Kidney tubule cell (primary cell): ENCODE measurements around the gene C3orf20.
"Not testable (repeated sequence)": the region's sequence is repeated elsewhere in the genome, so short reads cannot be mapped to it uniquely, and the experiment has no call there.

Experiments used
- DNase-seq: peaks from one replicate; pipeline ENCODE4 v3.0.0-alpha.2; 2018; ENCODE audit warnings: low spot score

Gene C3orf20

DNA sequence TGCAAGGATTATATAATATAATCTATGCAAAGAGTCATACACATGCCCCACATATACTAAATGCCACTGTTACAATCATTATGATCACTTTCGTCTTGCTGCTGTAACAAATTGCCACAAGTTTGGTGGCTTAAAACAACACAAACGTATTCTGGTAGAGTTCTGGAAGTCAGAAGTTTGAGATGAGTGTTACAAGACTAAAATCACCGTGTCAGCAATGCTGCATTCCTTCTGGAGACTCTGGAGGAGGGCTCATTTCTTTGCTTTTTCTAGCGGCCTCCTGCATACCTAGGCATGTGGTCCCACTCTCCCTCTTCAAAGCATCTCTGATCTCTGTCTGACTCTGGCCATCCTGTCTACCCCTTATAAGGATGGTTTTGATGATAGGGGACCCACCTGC, 24.7 kb upstream of the C3orf20 start:
- DNase-seq, result no peak

DNA sequence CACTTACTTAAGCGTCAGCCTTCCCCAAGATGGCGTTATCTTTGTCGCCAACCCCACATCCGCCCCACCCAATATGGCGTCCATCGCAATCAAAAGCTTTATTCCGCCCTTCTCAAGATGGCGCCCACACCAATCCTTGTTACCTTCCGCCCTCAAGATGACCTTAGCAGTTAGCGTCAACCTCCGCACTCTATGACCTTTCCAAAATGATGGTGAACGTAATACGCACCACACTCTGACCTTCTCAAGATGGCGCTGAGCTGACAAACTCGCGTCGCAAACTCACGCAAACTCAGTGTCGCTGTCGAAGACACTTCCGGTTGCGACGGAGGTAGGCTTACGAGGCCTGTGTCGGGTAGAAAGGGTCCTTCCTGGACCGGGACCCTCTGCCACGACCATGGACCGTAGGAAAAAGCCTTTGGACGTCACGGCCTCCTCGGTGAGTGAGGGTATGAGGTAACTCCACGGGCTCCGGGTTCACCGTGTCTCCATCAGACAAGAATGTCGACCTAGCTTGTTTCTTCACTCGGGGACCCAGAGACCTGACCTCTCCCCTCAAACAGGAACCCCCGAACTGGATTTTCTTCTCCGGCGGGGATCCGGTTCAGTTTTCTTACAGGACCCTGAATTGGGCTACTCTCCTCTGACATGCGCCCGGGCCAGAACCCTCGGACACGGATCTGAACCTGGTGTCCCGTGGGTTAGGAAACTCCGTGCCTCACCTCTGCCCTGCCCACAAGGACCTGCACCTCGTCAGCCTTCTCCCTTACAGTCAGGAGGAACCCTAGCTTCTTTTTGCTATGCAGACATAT, 23.3 kb upstream of the C3orf20 start, which contains the start of gene CCDC174:
CCDC174 (plus strand) TSS at position 323 of the 812 bp plus-strand sequence; CDS start at position 398, 75 bp downstream.
- DNase-seq, result peak; percentile 100

DNA sequence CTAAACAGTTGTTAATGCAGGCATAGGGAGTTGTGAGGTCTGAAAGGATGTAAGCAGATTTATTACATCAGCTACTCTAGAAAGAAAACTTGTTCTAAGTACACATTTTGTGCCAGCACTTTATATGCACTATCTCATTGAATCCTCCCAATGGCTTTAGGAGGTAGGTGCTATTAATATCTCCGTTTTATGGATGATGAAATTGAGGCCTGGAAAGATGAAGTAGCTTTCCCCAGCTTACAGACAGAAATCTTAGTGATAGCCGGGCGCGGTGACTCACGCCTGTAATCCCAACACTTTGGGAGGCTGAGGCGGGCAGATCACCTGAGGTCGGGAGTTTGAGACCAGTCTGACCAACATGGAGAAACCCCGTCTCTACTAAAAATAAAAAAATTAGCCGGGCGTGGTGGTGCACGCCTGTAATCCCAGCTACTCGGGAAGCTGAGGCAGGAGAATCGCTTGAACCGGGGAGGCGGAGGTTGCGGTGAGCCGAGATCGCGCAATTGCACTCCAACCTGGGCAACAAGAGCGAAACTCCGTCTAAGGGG, 22.5 kb upstream of the C3orf20 start:
- not testable (repeated sequence) for DNase-seq

DNA sequence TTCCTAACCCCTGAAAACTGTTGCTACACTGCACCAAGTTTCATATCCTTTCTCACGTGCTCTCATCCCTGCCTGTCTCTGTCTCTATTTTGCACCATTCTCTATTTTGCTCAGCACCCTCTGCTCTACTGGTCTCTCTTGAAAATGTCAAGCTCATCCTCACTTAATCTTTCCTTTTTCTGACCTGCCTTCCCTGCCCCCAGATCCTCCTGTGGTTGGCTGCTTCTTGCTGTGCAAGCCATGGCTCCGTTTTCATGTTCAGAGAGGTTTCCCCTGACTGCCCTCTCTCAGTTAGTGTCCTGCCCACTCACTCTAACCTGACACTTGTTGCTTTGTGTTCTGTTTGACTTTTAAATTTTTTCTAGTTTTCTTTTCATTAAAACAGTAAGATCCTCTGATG, 17.4 kb upstream of the C3orf20 start:
- DNase-seq, result no peak

DNA sequence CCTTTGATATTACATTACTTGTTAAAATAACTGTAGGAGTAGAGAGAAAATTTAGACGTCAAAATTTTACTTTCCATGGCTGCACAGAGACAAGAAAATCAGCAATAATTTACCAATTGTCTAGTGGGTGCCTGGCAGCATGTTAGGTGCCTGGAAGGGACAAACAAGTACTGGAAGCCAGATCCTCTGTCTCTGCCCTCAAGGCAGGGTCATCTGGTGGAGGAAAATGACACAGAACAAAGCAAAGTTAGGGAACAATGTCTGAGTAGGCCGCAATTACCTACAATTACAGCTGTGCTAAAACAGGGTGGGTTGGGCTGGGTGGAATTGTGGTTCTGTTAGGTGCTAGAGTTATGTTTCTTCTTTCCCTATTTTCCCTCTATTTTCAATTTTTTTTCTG, 16.0 kb upstream of the C3orf20 start:
- no peak for DNase-seq

DNA sequence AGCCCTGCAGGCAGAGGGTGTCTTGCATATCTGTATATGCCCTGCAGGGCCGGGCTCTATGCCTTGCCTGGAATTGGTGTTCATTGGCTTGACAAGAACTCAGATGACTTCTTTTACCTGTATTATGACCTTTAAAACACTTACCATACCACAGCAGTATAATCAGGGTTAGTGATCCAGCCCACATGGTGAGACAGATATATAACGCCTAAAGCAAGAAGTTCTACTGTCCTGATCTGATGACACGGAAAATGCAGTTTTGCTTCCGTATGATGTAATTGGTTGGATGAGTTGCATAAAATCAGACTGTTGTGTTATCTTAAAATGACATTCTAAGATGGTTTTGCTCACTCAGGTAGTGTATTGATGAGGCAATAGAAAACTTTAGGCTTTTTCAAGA, 14.0 kb upstream of the C3orf20 start:
- no peak for DNase-seq

DNA sequence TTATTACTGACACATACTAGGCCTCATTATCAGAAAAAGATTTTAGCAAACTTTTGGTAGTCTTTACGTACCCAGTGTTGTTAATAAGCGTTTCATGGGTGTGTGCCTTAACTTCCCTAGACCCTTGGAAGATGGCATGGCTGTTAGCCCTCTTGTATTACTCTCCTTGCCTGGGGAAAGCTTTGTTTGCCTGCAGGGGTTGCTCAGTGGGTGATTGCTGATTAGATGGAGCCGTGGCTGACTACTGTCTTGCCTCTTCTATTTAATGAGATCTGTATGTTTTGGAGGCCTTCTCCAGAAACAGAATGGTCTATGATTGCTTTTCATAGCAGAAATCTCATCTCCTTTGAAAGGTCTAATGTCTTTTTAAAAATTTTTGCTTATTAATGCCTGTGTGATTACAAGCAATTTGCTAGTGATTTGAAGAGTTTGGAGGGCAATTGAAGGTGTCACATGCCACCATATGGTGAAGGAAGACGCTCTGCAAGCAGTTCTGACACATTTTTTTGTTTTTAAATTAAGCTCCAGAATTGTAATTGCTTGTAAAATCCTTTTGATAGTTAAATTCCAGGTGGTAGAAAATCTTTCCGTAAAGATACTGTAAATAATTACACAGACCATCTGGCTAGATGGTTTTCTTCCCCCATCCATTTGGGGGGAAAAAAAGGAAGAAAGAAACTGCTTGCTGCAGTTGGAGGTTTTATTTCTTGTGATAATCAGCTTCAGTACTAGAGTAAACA, 11.4 kb upstream of the C3orf20 start:
- DNase-seq, result no peak

DNA sequence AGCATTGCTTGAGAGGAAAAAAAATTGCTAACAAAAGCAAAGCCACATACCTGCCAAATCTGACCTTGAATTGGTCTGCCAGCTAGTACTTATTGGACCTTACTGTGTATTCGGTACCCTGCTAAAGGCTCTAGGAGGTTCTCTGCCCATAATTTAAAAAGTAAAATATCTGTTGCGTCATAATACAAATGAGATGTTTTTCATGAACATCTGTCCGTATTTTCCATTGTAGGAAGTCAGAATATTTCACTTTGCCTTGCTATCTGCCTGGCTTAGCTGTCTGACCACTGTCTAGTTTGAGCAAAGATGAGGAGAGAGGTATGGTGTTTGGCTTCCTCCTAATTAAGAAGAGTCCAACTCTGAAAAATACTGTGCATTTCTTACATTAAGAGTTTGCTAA, 10.8 kb upstream of the C3orf20 start:
- DNase-seq, result no peak

DNA sequence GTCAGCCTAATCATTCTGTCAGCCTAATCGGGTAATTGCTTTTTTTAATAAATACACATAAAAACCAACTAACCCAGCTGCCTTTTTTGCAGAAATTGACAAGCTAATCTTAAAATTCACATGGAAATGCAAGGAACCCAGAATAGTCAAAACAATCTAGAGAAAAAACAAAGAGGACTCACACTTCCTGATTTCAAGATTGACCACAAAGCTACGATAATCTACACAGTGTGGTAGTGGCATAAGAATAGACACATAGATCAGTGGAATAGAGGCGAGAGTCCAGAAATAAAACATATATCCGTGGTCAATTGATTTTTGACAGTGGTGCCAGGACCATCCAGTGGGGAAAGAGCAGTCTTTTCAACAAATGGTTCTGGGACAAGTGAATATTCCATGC, 2.4 kb upstream of the C3orf20 start:
- DNase-seq, result no peak

DNA sequence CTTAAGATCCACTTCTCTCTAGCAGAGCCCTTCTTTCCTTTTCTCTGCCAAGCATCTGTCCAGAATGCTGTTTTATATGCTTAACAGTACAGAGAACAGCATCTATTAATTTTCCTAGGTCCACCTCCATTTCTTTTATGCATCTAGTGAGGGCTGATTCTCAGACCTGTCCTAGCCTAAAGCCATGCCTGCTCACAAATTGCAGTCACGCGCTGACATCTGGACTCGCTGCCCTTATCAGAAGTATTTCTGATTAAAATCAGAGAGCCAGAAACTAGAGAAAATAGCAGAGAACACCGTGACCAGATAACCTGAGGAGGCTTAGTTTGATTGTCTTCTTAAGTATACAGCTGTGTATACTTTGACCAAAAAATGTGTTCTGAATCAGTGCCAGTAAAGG, 1.9 kb downstream of the C3orf20 start:
- DNase-seq, result no peak

DNA sequence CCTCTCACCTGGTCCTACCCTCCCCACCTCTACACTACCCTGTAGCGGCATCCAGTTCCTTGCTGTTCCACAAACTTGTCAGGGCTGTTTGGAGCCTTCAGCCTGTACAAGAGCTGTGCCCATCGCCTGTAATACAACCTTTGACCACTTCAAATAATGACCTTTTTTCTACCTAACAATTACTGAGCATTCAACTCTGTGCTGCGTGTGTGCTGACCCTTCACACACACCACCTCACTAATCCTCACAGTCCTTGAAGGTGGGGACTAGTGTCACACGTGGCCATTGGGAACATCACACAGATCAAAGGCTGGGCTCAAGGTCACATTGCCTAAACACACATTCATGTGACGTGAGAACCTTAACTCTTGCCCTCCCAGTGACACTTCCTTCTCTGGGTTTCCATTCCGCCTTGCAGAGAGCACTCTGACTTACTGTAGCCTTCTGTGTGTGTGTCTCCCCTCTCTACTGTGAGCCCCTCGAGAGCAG, 3.1 kb downstream of the C3orf20 start:
- DNase-seq, result no peak

DNA sequence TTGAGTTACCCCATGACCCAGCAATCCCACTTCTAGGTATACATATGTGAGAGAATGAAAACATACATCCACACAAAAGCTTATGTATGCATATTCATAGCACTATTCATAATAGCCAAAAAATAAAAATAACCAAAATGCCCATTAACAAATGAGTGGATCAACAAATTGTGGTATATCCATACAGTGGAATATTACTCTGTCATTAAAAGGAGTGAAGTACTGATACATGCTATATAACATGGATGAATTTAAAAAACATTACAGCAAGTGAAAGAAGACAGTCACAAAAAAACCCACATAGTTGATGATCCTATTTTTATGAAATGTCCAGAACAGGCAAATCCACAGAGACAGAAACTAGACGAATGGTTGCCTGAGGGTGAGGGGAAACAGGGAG, 5.2 kb downstream of the C3orf20 start:
- no peak for DNase-seq

DNA sequence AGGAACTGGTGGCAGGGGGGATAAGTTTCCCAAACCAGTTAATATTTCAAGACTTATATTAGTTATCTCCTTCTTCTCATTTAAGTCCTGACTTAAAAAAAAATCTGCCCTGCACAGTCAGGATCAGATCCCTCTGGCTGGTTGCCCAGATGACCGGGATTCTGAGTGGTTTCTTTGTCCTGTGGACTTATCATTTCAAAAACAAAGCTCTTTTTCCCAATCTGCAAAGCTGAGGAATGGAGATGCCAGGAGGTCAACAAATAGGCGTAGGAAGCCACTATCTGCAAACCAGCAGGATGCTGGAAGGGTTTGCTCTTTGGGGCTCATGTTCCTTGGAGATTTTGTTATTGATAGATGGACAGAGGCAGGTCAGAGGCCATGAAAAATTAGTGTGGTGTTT, 5.8 kb downstream of the C3orf20 start:
- DNase-seq, result no peak

DNA sequence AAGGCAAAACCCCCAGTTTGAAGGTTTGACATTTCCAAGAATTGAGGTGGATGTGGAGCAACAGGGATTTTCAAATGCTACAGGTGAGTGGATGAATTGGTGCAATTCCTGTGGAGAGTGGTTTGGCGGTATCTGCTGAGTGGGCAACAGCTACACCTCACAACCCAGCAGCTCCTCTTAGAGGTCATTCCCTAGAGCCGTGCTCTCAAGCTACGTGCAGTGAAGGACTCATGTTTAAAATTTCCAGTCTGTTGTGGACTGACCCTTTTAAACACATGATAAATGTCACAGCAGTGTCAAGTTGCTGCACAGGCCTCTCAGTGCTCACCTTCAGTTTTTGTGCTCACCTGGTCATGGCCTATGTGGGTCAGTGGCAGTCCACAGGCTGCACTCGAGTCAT, 9.5 kb downstream of the C3orf20 start:
- no peak for DNase-seq

DNA sequence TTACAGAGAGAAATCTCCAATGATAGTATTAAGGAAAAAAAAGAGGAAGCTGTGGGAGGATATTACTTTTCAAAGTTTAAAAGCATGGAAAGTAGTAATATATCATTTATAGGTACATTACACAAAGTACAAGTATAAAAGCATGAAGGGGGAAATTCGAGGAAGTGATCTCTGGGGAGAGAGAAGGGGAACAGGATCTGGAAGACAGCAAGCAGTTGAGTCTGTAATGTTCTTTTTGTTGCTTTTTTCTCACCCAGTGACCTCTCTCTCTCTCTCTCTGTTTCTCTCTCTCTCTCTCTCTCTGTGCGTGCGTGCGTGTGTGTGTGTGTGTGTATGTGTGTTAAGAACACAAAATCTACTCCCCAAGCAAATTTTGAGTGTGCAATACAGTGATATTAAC, 10.2 kb downstream of the C3orf20 start:
- DNase-seq, result no peak

DNA sequence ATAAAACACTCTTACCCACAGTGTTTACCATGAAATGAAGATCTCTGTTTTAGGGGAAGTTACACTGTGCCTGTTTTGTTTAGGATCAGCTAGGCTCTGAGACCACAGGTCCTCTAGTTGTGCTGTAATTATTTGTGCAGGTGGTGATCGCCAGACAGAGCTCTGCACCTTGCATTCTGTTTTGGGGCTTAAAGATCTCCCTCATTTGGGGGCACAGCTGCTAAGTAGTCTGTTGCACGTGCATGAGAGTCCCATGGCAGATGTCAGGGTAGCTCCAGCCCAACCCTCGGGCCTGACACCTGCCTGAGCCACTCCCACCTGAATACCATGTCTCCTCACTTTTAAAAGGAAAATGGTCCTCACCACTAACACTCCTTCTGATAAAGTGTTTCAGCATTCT, 12.4 kb downstream of the C3orf20 start:
- no peak for DNase-seq

DNA sequence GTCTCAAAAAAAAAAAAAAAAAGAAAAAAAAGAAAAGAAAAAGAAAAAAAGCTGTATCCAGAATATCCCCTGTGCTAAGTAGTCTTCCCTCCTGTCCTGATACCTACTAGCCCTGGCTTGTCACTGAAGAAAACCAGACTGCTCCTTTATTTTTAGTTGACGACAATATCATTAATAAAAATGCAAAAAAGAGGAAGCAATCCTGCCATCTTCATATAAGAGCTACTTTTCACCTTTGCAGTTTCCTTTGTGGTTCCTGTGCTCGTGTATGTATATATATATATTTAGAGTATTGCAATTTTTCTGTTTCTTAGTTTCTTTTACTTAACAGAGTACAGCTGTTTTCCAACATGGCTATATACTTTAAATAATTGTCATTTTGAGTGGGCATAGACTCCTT, 13.6 kb downstream of the C3orf20 start:
- no peak for DNase-seq

DNA sequence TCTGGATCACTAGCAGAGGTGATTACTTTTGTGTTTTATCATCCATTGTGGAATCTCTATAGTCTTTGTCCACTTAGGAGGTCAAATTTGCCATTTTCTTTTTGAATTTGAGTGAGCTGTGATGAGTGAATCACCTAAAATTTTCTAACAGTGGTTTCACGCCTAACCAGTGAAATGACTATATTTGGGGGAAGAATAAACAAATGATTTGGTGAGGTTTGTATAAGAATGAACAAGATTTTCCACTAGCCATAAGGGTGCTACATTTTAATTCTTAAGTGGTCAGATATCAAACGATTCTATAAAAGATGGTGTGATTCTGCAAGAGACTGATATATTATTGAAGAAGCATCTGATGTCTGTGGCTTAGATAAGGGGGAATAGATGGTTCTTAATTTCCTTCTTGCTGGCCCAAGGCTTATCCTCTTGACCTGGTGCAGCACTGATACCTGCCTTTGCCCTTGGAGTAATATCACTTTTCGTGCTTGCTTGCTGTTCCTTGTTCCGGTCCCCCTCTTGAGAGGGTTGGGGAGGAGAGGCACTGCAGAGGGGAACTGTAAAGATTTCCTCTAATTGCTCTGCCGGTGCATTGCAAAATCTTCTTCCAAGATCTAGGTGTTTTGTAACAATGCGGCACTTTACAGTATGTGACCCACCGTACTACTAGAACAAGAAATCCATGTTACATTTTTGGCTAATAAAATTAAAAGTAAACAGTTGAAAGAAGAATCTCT, 14.5 kb downstream of the C3orf20 start:
- no peak for DNase-seq

DNA sequence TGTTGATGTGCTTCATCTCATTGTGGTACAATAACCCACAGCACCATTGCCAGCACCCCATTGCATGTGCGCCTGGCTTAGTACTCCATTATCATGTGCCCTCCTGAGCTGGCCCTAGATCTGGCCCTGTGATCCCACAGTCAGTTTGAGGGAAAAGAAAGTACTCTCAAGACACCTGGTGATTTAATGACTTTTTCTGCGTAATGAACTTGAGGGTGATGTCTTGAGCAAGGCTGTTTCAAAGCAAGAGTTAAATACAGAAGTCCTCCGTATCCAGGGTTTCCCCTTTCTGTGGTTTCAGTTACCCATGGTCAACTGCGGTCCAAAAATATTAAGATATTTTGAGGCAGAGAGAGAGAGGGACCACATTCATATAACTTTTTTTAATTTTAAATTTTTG, 16.3 kb downstream of the C3orf20 start:
- DNase-seq, result no peak

DNA sequence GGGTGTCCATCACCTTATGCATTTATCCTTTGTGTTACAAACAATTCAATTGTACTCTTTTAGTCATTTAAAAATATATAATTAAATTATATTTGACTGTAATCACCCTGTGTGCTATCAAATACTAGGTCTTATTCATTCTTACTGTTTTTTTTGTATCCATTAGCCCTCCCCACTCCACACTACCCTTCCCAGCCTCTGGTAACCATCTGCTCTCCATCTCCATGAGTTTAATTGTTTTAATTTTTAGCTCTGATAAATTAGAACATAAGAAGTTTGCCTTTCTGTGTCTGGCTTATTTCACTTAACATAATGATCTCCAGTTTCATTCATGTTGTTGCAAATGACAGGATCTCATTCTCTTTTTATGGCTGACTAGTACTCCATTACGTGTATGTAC, 16.8 kb downstream of the C3orf20 start:
- DNase-seq, result no peak

DNA sequence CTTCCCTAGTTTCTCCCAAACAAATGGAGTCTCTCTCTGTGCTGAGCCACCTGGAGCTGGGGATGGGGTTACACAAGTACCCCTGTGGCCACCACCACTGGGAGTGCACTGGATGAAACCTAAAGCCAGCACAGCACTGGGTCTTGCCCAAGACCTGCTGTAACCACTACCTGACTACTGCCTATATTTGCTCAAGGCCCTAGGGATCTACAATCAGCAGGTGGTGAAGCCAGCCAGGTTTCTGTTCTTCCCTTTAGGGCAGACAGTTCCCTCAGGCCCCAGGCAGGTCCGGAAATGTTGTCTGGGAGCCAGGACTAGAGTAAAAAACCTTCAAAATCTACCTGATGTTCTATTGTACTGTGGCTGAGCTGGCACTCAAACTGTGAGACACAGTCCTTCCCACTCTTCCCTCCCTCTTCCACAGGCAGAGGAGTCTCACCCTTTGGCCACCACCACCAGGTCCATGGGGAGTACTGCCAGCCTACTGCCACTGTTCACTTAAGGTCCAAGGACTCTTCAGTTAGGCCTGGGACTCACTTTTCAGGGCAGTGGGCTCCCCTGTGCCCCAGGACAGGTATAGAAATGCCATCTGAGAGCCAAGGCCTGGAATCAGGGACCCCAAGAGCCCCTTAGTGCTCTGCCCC, 23.8 kb downstream of the C3orf20 start:
- DNase-seq, result no peak

DNA sequence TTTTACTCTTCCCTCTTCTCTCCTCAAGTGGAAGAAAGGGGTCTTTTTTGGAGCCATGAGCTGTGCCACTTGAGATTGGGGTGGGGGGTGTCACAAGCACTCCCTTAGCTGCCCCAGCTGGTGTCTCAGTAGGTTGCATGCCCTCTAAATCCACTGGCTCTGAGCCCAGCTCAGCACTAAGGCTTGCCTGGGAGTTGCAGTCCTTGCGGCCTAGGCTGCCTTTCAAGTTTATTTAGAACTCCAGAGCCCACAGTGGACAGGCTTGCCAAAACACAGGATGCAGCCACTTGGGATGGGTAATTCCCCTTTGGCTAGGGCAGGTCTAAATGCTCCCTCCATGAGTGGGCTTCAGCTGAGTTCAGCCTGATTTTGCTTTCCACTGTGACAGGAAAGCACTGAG, 24.7 kb downstream of the C3orf20 start:
- DNase-seq, result no peak
